GM12878 (cell line): ENCODE measurements around the gene FAT4. TPM values are rescaled to one million over a fixed set of nuclear protein-coding genes. Genes with fewer than 3 reads are reported as not detected.

Source experiments
- ATAC-seq: fragments of 200-7000 bp; cut with Tn5 transposase; 3 replicates; pipeline ENCODE4 v1.9.1; 2020; ENCODE audit warnings: mild to moderate bottlenecking, moderate library complexity
- BruUV-seq: library from RNA; stranded (reverse); fragments of 400-500 nt; replicated peaks from 2 replicates; lab custom pipeline; 2021; lab: Mats Ljungman, UMichigan
- CTCF ChIA-PET: fragments of 300-600 bp; sonication (Branson Sonifier 250); formaldehyde crosslinking; extraction: SDS; loops from one replicate; lab custom pipeline; 2021; ENCODE audit warnings: inconsistent platforms; lab: Yijun Ruan, JAX
- POLR2A ChIA-PET: fragments of 350-600 bp; formaldehyde crosslinking; extraction: SDS; loops from one replicate; lab custom pipeline; 2021; ENCODE audit warnings: inconsistent platforms; lab: Charles Lee
- RAD21 ChIA-PET: fragments of 300-600 bp; sonication (Branson Sonifier 250); formaldehyde crosslinking; loops from one replicate; lab custom pipeline; 2023; ENCODE audit warnings: antibody characterized with exemption; ENCODE audit not compliant: unreplicated experiment; lab: Charles Lee
- SMC1A ChIA-PET: fragments of 300-600 bp; sonication (Branson Sonifier 250); formaldehyde crosslinking; loops from one replicate; lab custom pipeline; 2023; ENCODE audit not compliant: unreplicated experiment, uncharacterized antibody; lab: Charles Lee
- DNase-seq: peaks from one replicate; pipeline ENCODE4 v3.0.0-alpha.2; 2011; ENCODE audit warnings: low read depth, low spot score
- FAIRE-seq: peaks from 3 replicates; lab custom pipeline; 2011; peaks lifted over from hg19 to GRCh38; lab: Jason Lieb, UNC
- H2AFZ ChIP-seq: 2 replicates; pipeline ENCODE4 v1.6.0; 2011; ENCODE audit warnings: low read depth, low read length, control low read depth; ENCODE audit not compliant: control insufficient read depth
- H3K27ac ChIP-seq: 2 replicates; pipeline ENCODE4 v1.5.1; 2011; ENCODE audit warnings: control low read depth; ENCODE audit not compliant: control insufficient read depth, insufficient read depth
- H3K27me3 ChIP-seq, 2 experiments: replicated peaks in 1 of 2; 2 replicates each; pipeline versions ENCODE4 v1.6.0 to v1.6.1; 2011; ENCODE audit warnings: low read length in 1 of 2; ENCODE audit not compliant: control insufficient read depth in 2 of 2, insufficient read depth in 2 of 2
- H3K36me3 ChIP-seq, 2 experiments: 2 replicates each; pipeline ENCODE4 v1.5.1; 2011; ENCODE audit warnings: low read length in 1 of 2; ENCODE audit not compliant: control insufficient read depth in 2 of 2, insufficient read depth in 2 of 2
- H3K4me1 ChIP-seq: 2 replicates; pipeline ENCODE4 v1.6.1; 2011; ENCODE audit warnings: mild to moderate bottlenecking, low read length, moderate library complexity, mixed read lengths; ENCODE audit not compliant: control insufficient read depth, insufficient read depth
- H3K4me2 ChIP-seq: 2 replicates; pipeline ENCODE4 v1.6.0; 2011; ENCODE audit warnings: control low read depth; ENCODE audit not compliant: control insufficient read depth, insufficient read depth
- H3K4me3 ChIP-seq: fragments of 200-600 bp; sonication (generic); 2 replicates; pipeline ENCODE4 v1.5.1; 2016
- H3K79me2 ChIP-seq: 2 replicates; pipeline ENCODE4 v1.6.0; 2011; ENCODE audit warnings: low read length; ENCODE audit not compliant: control insufficient read depth, insufficient read depth
- H3K9ac ChIP-seq: 2 replicates; pipeline ENCODE4 v1.8.0; 2011; ENCODE audit warnings: low read length, control low read depth, mixed read lengths; ENCODE audit not compliant: control insufficient read depth, insufficient read depth
- H3K9me3 ChIP-seq: replicated peaks from 3 replicates; pipeline ENCODE4 v1.5.1; 2011; ENCODE audit warnings: mild to moderate bottlenecking, low read length; ENCODE audit not compliant: control insufficient read depth, insufficient read depth
- H4K20me1 ChIP-seq: 2 replicates; pipeline ENCODE4 v1.6.0; 2011; ENCODE audit not compliant: control insufficient read depth, insufficient read depth
- EED ChIP-seq: sonication (generic); IDR thresholded peaks from 2 replicates; pipeline ENCODE4 v1.6.1; 2016; ENCODE audit warnings: antibody characterized with exemption, low read depth
- ETV6 ChIP-seq, 2 experiments: fragments of 450-650 bp in 1 of 2; IDR thresholded peaks in 1 of 2; conservative IDR thresholded peaks in 1 of 2; 2 replicates each; pipeline ENCODE4 v1.6.1; 2014; ENCODE audit warnings: antibody characterized with exemption in 1 of 2, borderline replicate concordance in 1 of 2, low read depth in 1 of 2, mild to moderate bottlenecking in 1 of 2, moderate library complexity in 1 of 2
- HDAC2 ChIP-seq: fragments of 200-600 bp; sonication (generic); IDR thresholded peaks from 2 replicates; pipeline ENCODE4 v1.6.1; 2017
- MYB ChIP-seq: fragments of 150-350 bp; IDR thresholded peaks from 2 replicates; pipeline ENCODE4 v1.6.1; 2014; ENCODE audit warnings: mild to moderate bottlenecking, low read depth, low read length, borderline replicate concordance
- NR2C2 ChIP-seq: IDR thresholded peaks from 2 replicates; pipeline ENCODE4 v1.6.1; 2011; ENCODE audit warnings: borderline replicate concordance, low read depth; ENCODE audit not compliant: control insufficient read depth, insufficient read length
- PAX8 ChIP-seq: fragments of 450-650 bp; IDR thresholded peaks from 2 replicates; pipeline ENCODE4 v1.6.1; 2017; ENCODE audit warnings: mild to moderate bottlenecking, moderate library complexity
- RUNX3 ChIP-seq: IDR thresholded peaks from 2 replicates; pipeline ENCODE4 v1.6.1; 2012; ENCODE audit warnings: low read length, inconsistent platforms
- SREBF1 ChIP-seq: IDR thresholded peaks from 2 replicates; pipeline ENCODE4 v1.6.1; 2012; ENCODE audit warnings: mild to moderate bottlenecking, low read length
- SRF ChIP-seq, 2 experiments: IDR thresholded peaks; 2 replicates each; pipeline ENCODE4 v1.6.1; 2011; ENCODE audit warnings: low read depth in 2 of 2, low read length in 2 of 2, mild to moderate bottlenecking in 1 of 2, moderate library complexity in 1 of 2
- TCF3 ChIP-seq: IDR thresholded peaks from 2 replicates; pipeline ENCODE4 v1.6.1; 2012; ENCODE audit warnings: low read depth, mild to moderate bottlenecking, low read length, borderline replicate concordance; ENCODE audit not compliant: insufficient read depth
- ZNF274 ChIP-seq: IDR thresholded peaks from one replicate; pipeline ENCODE4 v1.8.0; 2011; ENCODE audit not compliant: insufficient read length, insufficient read depth
- WGBS: methylation state at CpG from one replicate; pipeline ENCODE4 v1.1.6; 2016; ENCODE audit warnings: low lambda C conversion rate; ENCODE audit not compliant: insufficient replicate concordance, insufficient coverage; ENCODE audit errors: missing lambda C conversion rate; 5-methylcytosine and 5-hydroxymethylcytosine counted together
- in situ Hi-C: fragments of 300-500 bp; cut with MboI; formaldehyde crosslinking; loops from 9 replicates; pipeline ENCODE4 v1.14.3; 2018; ENCODE audit warnings: mixed read lengths
- intact Hi-C: fragments of 100-400 bp; cut with micrococcal nuclease; formaldehyde crosslinking; loops from one replicate; pipeline ENCODE4 v1.14.2; 2022; ENCODE audit not compliant: unreplicated experiment
- polyA plus RNA-seq, 11 experiments: library from polyadenylated mRNA; depleted of rRNA in 4 of 11; unstranded in 6 of 11; stranded (reverse) in 5 of 11; fragments of >200 nt; fragmentation: Nextera tagmentation in 4 of 11; fragmentation: Illumina TruSeq in 1 of 11; extraction: Ambion mirVana in 4 of 11; extraction: Trizol in 1 of 11; gene quantifications; 1 replicate in 1 of 11; 2 replicates in 10 of 11; pipeline versions ENCODE4 v1.2.1 to v1.2.3, GENCODE V29; 2011 to 2016; ENCODE audit warnings: inconsistent platforms in 2 of 11, missing spikeins in 2 of 11, low read depth in 1 of 11
- total RNA-seq, 4 experiments: library from RNA; depleted of rRNA in 3 of 4; stranded (reverse); fragments of >200 nt in 3 of 4; fragmentation: Illumina TruSeq in 1 of 4; extraction: Trizol in 1 of 4; gene quantifications; 2 replicates each; pipeline versions ENCODE4 v1.2.1 to v1.2.3, GENCODE V29; 2013 to 2021
- TF ChIP-seq, protein P1 (sequence below): fragments of 450-650 bp; IDR thresholded peaks from 2 replicates; pipeline ENCODE4 v1.6.1; 2016; ENCODE audit warnings: mild to moderate bottlenecking
- TF ChIP-seq, protein P2 (sequence below): fragments of 450-650 bp; IDR thresholded peaks from 2 replicates; pipeline ENCODE4 v1.6.1; 2017; ENCODE audit warnings: antibody characterized with exemption, mild to moderate bottlenecking, moderate library complexity
- TF ChIP-seq, protein P3 (sequence below): IDR thresholded peaks from 2 replicates; pipeline ENCODE4 v1.6.1; 2012; ENCODE audit warnings: low read length, inconsistent platforms
- TF ChIP-seq, protein P4 (sequence below): fragments of 450-650 bp; IDR thresholded peaks from 2 replicates; pipeline ENCODE4 v1.6.1; 2016; ENCODE audit warnings: mild to moderate bottlenecking
- TF ChIP-seq, protein P5 (sequence below), 3 experiments: IDR thresholded peaks in 2 of 3; conservative IDR thresholded peaks in 1 of 3; 2 replicates each; pipeline ENCODE4 v1.5.1; 2011; ENCODE audit warnings: low read depth in 3 of 3, low read length in 3 of 3, mild to moderate bottlenecking in 3 of 3, control low read depth in 2 of 3, moderate library complexity in 2 of 3, inconsistent platforms in 1 of 3, mixed read lengths in 1 of 3; ENCODE audit not compliant: control insufficient read depth in 2 of 3, insufficient read depth in 1 of 3; ENCODE audit errors: extremely low read depth in 1 of 3

Gene FAT4
- total and polyA plus RNA-seq, 10 of the 15 experiments (the other 5 are each of a cell fraction or from before 2014, with no cell fraction given): 0.03 TPM; not detected in 9

DNA sequence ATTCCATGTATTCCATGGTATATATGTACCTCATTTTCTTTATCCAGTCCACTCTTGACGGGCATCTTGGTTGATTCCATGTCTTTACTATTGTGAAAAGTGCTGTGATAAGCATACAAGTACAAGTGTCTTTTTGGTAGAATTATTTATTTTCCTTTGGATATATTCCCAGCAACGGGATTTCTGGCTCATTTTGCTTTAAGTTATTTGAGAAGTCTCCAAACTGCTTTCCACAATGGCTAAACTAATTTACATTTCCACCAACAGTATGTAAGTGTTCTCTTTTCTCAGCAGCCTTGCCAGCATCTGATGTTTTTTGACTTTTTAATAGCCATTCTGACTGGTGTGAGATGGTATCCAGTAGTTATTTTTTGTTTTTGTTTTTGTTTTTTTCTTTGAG is 17.6 kb upstream of the FAT4 start:
- no peak overlapping the region for H2AFZ ChIP-seq
- DNase-seq: no peak
- CTCF ChIA-PET: interaction anchor here (1.1 kb wide), 1 partner anchor 12 kb away, joined by 3 read pairs; no protein-coding TSS in a partner anchor
- SMC1A ChIA-PET: no interaction called here
- H3K79me2 ChIP-seq: no peaks in the 10 kb centered on the region
- POLR2A ChIA-PET: no interaction called here
- H3K9ac ChIP-seq: no peak overlapping the region
- H3K9me3 ChIP-seq: no peaks in the 10 kb centered on the region
- no peaks in the 10 kb centered on the region for H3K4me1 ChIP-seq
- BruUV-seq: no TSS peak
- RAD21 ChIA-PET: no interaction called here
- intact Hi-C loops: no loop called here
- FAIRE-seq: no peak
- H4K20me1 ChIP-seq: no peaks in the 10 kb centered on the region
- H3K36me3 ChIP-seq: no peaks in the 10 kb centered on the region
- H3K27ac ChIP-seq: no peak overlapping the region
- H3K4me2 ChIP-seq: no peak overlapping the region
- 37% methylated on average over 2 of the region's 2 CpGs for WGBS
- no peak overlapping the region for H3K4me3 ChIP-seq
- no peak for ATAC-seq
- H3K27me3 ChIP-seq: no peaks in the 10 kb centered on the region
- in situ Hi-C loops: loop anchor here (25.0 kb wide), 1 partner anchor 960 kb away; no protein-coding TSS in a partner anchor
- TF ChIP-seq HDAC2: no peak
- TF ChIP-seq EED: no peak
- TF ChIP-seq SREBF1: no peak
- TF ChIP-seq TCF3: no peak
- TF ChIP-seq RUNX3: no peak
- TF ChIP-seq ZNF274: no peak
- no peak for TF ChIP-seq SRF (IDR thresholded peaks at IDR 0.05; ENCODE audit: low read depth in 2 of 2, low read length in 2 of 2)
- TF ChIP-seq, protein P1, sequence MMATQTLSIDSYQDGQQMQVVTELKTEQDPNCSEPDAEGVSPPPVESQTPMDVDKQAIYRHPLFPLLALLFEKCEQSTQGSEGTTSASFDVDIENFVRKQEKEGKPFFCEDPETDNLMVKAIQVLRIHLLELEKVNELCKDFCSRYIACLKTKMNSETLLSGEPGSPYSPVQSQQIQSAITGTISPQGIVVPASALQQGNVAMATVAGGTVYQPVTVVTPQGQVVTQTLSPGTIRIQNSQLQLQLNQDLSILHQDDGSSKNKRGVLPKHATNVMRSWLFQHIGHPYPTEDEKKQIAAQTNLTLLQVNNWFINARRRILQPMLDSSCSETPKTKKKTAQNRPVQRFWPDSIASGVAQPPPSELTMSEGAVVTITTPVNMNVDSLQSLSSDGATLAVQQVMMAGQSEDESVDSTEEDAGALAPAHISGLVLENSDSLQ: no peak
- no peak for TF ChIP-seq MYB
- TF ChIP-seq, protein P2, sequence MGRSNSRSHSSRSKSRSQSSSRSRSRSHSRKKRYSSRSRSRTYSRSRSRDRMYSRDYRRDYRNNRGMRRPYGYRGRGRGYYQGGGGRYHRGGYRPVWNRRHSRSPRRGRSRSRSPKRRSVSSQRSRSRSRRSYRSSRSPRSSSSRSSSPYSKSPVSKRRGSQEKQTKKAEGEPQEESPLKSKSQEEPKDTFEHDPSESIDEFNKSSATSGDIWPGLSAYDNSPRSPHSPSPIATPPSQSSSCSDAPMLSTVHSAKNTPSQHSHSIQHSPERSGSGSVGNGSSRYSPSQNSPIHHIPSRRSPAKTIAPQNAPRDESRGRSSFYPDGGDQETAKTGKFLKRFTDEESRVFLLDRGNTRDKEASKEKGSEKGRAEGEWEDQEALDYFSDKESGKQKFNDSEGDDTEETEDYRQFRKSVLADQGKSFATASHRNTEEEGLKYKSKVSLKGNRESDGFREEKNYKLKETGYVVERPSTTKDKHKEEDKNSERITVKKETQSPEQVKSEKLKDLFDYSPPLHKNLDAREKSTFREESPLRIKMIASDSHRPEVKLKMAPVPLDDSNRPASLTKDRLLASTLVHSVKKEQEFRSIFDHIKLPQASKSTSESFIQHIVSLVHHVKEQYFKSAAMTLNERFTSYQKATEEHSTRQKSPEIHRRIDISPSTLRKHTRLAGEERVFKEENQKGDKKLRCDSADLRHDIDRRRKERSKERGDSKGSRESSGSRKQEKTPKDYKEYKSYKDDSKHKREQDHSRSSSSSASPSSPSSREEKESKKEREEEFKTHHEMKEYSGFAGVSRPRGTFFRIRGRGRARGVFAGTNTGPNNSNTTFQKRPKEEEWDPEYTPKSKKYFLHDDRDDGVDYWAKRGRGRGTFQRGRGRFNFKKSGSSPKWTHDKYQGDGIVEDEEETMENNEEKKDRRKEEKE: no peak
- no peak for TF ChIP-seq ETV6 (conservative IDR thresholded peaks at IDR 0.05 in 1 of 2, IDR thresholded peaks at IDR 0.05 in 1 of 2; ENCODE audit: borderline replicate concordance in 1 of 2, low read depth in 1 of 2)
- TF ChIP-seq, protein P3, sequence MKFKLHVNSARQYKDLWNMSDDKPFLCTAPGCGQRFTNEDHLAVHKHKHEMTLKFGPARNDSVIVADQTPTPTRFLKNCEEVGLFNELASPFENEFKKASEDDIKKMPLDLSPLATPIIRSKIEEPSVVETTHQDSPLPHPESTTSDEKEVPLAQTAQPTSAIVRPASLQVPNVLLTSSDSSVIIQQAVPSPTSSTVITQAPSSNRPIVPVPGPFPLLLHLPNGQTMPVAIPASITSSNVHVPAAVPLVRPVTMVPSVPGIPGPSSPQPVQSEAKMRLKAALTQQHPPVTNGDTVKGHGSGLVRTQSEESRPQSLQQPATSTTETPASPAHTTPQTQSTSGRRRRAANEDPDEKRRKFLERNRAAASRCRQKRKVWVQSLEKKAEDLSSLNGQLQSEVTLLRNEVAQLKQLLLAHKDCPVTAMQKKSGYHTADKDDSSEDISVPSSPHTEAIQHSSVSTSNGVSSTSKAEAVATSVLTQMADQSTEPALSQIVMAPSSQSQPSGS: no peak
- TF ChIP-seq, protein P4, sequence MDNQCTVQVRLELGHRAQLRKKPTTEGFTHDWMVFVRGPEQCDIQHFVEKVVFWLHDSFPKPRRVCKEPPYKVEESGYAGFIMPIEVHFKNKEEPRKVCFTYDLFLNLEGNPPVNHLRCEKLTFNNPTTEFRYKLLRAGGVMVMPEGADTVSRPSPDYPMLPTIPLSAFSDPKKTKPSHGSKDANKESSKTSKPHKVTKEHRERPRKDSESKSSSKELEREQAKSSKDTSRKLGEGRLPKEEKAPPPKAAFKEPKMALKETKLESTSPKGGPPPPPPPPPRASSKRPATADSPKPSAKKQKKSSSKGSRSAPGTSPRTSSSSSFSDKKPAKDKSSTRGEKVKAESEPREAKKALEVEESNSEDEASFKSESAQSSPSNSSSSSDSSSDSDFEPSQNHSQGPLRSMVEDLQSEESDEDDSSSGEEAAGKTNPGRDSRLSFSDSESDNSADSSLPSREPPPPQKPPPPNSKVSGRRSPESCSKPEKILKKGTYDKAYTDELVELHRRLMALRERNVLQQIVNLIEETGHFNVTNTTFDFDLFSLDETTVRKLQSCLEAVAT: no peak
- no peak for TF ChIP-seq PAX8
- TF ChIP-seq NR2C2: no peak
- TF ChIP-seq, protein P5, sequence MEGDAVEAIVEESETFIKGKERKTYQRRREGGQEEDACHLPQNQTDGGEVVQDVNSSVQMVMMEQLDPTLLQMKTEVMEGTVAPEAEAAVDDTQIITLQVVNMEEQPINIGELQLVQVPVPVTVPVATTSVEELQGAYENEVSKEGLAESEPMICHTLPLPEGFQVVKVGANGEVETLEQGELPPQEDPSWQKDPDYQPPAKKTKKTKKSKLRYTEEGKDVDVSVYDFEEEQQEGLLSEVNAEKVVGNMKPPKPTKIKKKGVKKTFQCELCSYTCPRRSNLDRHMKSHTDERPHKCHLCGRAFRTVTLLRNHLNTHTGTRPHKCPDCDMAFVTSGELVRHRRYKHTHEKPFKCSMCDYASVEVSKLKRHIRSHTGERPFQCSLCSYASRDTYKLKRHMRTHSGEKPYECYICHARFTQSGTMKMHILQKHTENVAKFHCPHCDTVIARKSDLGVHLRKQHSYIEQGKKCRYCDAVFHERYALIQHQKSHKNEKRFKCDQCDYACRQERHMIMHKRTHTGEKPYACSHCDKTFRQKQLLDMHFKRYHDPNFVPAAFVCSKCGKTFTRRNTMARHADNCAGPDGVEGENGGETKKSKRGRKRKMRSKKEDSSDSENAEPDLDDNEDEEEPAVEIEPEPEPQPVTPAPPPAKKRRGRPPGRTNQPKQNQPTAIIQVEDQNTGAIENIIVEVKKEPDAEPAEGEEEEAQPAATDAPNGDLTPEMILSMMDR (IDR thresholded peaks at IDR 0.05 in 2 of 3, conservative IDR thresholded peaks at IDR 0.05 in 1 of 3; ENCODE audit: control insufficient read depth in 2 of 3, extremely low read depth in 1 of 3, insufficient read depth in 1 of 3, low read depth in 3 of 3, low read length in 3 of 3): no peak
